HEK293 (cell line): ENCODE data around the gene BAD.

Experiments
- ATF2 ChIP-seq: fragments of 450-650 bp; formaldehyde crosslinking; IDR thresholded peaks from 2 replicates; pipeline ENCODE4 v1.5.1; 2016; ENCODE audit warnings: missing biosample characterization, missing genetic modification characterization, low read depth
- HOXA7 ChIP-seq: sonication (generic); formaldehyde crosslinking; IDR thresholded peaks from 2 replicates; pipeline ENCODE4 v1.8.1; 2022; ENCODE audit warnings: missing genetic modification reagents, borderline replicate concordance
- PATZ1 ChIP-seq: fragments of 450-650 bp; formaldehyde crosslinking; IDR thresholded peaks from 2 replicates; pipeline ENCODE4 v1.5.1; 2016; ENCODE audit warnings: missing biosample characterization, missing genetic modification characterization
- SCRT2 ChIP-seq: fragments of 450-650 bp; formaldehyde crosslinking; IDR thresholded peaks from 2 replicates; pipeline ENCODE4 v1.5.1; 2016; ENCODE audit warnings: missing biosample characterization, missing genetic modification characterization
- TCF7L2 ChIP-seq: IDR thresholded peaks from 2 replicates; pipeline ENCODE4 v1.6.1; 2011; ENCODE audit warnings: low read depth, mild to moderate bottlenecking, inconsistent platforms, low read length, moderate library complexity, borderline replicate concordance
- WT1 ChIP-seq: fragments of 450-650 bp; formaldehyde crosslinking; IDR thresholded peaks from 2 replicates; pipeline ENCODE4 v1.5.1; 2016; ENCODE audit warnings: missing biosample characterization, missing genetic modification characterization
- ZBTB17 ChIP-seq: fragments of 450-650 bp; formaldehyde crosslinking; IDR thresholded peaks from 2 replicates; pipeline ENCODE4 v1.5.1; 2016; ENCODE audit warnings: missing biosample characterization, missing genetic modification characterization
- ZBTB21 ChIP-seq: fragments of 450-650 bp; formaldehyde crosslinking; IDR thresholded peaks from 2 replicates; pipeline ENCODE4 v1.5.1; 2017; ENCODE audit warnings: missing biosample characterization, missing genetic modification characterization
- ZBTB48 ChIP-seq: fragments of 450-650 bp; formaldehyde crosslinking; IDR thresholded peaks from 2 replicates; pipeline ENCODE4 v1.5.1; 2016; ENCODE audit warnings: missing biosample characterization, missing genetic modification characterization
- ZNF114 ChIP-seq: fragments of 450-650 bp; formaldehyde crosslinking; IDR thresholded peaks from 2 replicates; pipeline ENCODE4 v1.5.0; 2017; ENCODE audit warnings: missing biosample characterization, missing genetic modification characterization
- ZNF121 ChIP-seq: fragments of 450-650 bp; formaldehyde crosslinking; IDR thresholded peaks from 2 replicates; pipeline ENCODE4 v1.5.1; 2016; ENCODE audit warnings: missing biosample characterization, missing genetic modification characterization
- ZNF133 ChIP-seq: fragments of 450-650 bp; formaldehyde crosslinking; IDR thresholded peaks from 2 replicates; pipeline ENCODE4 v1.5.1; 2016; ENCODE audit warnings: missing biosample characterization, missing genetic modification characterization
- ZNF214 ChIP-seq: fragments of 450-650 bp; formaldehyde crosslinking; IDR thresholded peaks from 2 replicates; pipeline ENCODE4 v1.5.1; 2017; ENCODE audit warnings: missing biosample characterization, mild to moderate bottlenecking, missing genetic modification characterization, borderline replicate concordance
- ZNF221 ChIP-seq: fragments of 450-650 bp; formaldehyde crosslinking; IDR thresholded peaks from 2 replicates; pipeline ENCODE4 v1.5.1; 2017; ENCODE audit warnings: missing biosample characterization, missing genetic modification characterization, borderline replicate concordance
- ZNF239 ChIP-seq: fragments of 450-650 bp; formaldehyde crosslinking; IDR thresholded peaks from 2 replicates; pipeline ENCODE4 v1.5.1; 2016; ENCODE audit warnings: missing biosample characterization, missing genetic modification characterization
- ZNF24 ChIP-seq: fragments of 450-650 bp; formaldehyde crosslinking; IDR thresholded peaks from 2 replicates; pipeline ENCODE4 v1.5.1; 2016; ENCODE audit warnings: missing biosample characterization, missing genetic modification characterization
- ZNF324 ChIP-seq: fragments of 450-650 bp; formaldehyde crosslinking; IDR thresholded peaks from 2 replicates; pipeline ENCODE4 v1.5.1; 2016; ENCODE audit warnings: missing biosample characterization, missing genetic modification characterization
- ZNF521 ChIP-seq: fragments of 450-650 bp; formaldehyde crosslinking; IDR thresholded peaks from 2 replicates; pipeline ENCODE4 v1.5.1; 2017; ENCODE audit warnings: missing biosample characterization, mild to moderate bottlenecking, missing genetic modification characterization
- ZNF544 ChIP-seq: fragments of 450-650 bp; formaldehyde crosslinking; IDR thresholded peaks from 2 replicates; pipeline ENCODE4 v1.5.0; 2017; ENCODE audit warnings: missing biosample characterization, missing genetic modification characterization
- ZNF629 ChIP-seq: fragments of 450-650 bp; formaldehyde crosslinking; IDR thresholded peaks from 2 replicates; pipeline ENCODE4 v1.5.1; 2017; ENCODE audit warnings: missing biosample characterization, missing genetic modification characterization
- ZNF660 ChIP-seq: fragments of 450-650 bp; IDR thresholded peaks from 2 replicates; pipeline ENCODE4 v1.5.1; 2018; ENCODE audit warnings: missing biosample characterization, mild to moderate bottlenecking, missing genetic modification characterization
- ZNF677 ChIP-seq: fragments of 450-650 bp; IDR thresholded peaks from 2 replicates; pipeline ENCODE4 v1.5.0; 2018; ENCODE audit warnings: missing biosample characterization, mild to moderate bottlenecking, missing genetic modification characterization, moderate library complexity
- ZNF704 ChIP-seq: fragments of 450-650 bp; formaldehyde crosslinking; IDR thresholded peaks from 2 replicates; pipeline ENCODE4 v1.5.1; 2016; ENCODE audit warnings: missing biosample characterization, missing genetic modification characterization
- ZNF76 ChIP-seq: fragments of 450-650 bp; formaldehyde crosslinking; IDR thresholded peaks from 2 replicates; pipeline ENCODE4; 2016; ENCODE audit warnings: low read depth, missing biosample characterization, missing genetic modification characterization, borderline replicate concordance
- ZNF785 ChIP-seq: fragments of 450-650 bp; formaldehyde crosslinking; IDR thresholded peaks from 2 replicates; pipeline ENCODE4 v1.5.1; 2016; ENCODE audit warnings: missing biosample characterization, missing genetic modification characterization
- TF ChIP-seq, protein P1 (sequence below): fragments of 450-650 bp; formaldehyde crosslinking; conservative IDR thresholded peaks from 2 replicates; pipeline ENCODE4 v1.5.1; 2016; ENCODE audit warnings: low read depth, missing biosample characterization, missing genetic modification characterization
- TF ChIP-seq, protein P2 (sequence below): fragments of 450-650 bp; formaldehyde crosslinking; IDR thresholded peaks from 2 replicates; pipeline ENCODE4 v1.5.1; 2016; ENCODE audit warnings: missing biosample characterization, missing genetic modification characterization
- TF ChIP-seq, protein P3 (sequence below): fragments of 450-650 bp; formaldehyde crosslinking; IDR thresholded peaks from 2 replicates; pipeline ENCODE4 v1.5.1; 2016; ENCODE audit warnings: missing biosample characterization, missing genetic modification characterization

Gene BAD

DNA sequence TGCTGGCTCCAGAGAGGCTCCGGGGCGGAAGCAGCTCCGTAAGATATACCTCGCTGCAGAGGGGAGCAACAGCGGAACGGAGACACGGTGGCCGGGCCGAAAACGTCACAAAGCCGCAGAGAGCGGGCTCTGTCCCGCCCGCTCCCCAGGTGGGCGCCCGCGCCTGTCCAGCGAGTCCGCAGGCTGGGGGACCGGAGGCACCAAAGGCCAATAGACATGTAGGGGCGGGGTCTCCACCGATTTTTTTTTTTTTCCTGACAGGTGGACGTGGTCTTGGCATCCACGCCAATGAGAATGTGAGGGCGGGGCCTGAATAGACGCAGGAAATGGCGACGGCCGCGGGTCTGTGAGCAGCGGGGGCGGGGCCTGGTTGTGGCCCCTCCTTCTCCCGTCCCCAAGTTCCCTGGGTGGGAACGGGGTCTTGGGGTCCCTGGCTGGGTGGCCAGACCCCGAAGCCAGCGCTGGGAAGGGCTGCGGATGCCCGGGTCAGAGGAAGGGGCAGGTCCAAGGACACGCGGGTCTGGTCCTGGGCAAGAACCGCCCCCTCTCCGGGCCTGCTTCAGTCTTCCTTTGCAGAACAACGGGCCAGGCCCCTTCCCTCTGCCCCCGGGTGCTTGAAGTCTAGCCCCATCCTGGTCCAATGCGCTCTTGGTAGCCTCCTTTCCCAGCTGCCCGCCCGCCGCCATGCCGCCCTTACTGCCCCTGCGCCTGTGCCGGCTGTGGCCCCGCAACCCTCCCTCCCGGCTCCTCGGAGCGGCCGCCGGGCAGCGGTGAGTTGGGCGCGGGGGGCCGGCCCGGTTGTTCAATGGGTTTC is 54.1 kb downstream of the BAD start, which contains the start of gene DNAJC4 (continued):
- TF ChIP-seq ZNF76 (tag by site-specific recombination): peak; percentile 33; the same call in 1 of the 2 replicates
- no peak for TF ChIP-seq ZNF677 (tag by site-specific recombination)
- TF ChIP-seq ZNF114: no peak
- no peak for TF ChIP-seq TCF7L2
- TF ChIP-seq ZNF133: no peak
- no peak for TF ChIP-seq WT1
- TF ChIP-seq ZNF214 (tag by site-specific recombination): no peak
- no peak for TF ChIP-seq ZBTB21
- peak; percentile 67 for TF ChIP-seq ZNF629 (tag by site-specific recombination)
- no peak for TF ChIP-seq ZNF521 (tag by site-specific recombination)
- TF ChIP-seq ZNF239 (tag by site-specific recombination): no peak
- TF ChIP-seq, protein P1, sequence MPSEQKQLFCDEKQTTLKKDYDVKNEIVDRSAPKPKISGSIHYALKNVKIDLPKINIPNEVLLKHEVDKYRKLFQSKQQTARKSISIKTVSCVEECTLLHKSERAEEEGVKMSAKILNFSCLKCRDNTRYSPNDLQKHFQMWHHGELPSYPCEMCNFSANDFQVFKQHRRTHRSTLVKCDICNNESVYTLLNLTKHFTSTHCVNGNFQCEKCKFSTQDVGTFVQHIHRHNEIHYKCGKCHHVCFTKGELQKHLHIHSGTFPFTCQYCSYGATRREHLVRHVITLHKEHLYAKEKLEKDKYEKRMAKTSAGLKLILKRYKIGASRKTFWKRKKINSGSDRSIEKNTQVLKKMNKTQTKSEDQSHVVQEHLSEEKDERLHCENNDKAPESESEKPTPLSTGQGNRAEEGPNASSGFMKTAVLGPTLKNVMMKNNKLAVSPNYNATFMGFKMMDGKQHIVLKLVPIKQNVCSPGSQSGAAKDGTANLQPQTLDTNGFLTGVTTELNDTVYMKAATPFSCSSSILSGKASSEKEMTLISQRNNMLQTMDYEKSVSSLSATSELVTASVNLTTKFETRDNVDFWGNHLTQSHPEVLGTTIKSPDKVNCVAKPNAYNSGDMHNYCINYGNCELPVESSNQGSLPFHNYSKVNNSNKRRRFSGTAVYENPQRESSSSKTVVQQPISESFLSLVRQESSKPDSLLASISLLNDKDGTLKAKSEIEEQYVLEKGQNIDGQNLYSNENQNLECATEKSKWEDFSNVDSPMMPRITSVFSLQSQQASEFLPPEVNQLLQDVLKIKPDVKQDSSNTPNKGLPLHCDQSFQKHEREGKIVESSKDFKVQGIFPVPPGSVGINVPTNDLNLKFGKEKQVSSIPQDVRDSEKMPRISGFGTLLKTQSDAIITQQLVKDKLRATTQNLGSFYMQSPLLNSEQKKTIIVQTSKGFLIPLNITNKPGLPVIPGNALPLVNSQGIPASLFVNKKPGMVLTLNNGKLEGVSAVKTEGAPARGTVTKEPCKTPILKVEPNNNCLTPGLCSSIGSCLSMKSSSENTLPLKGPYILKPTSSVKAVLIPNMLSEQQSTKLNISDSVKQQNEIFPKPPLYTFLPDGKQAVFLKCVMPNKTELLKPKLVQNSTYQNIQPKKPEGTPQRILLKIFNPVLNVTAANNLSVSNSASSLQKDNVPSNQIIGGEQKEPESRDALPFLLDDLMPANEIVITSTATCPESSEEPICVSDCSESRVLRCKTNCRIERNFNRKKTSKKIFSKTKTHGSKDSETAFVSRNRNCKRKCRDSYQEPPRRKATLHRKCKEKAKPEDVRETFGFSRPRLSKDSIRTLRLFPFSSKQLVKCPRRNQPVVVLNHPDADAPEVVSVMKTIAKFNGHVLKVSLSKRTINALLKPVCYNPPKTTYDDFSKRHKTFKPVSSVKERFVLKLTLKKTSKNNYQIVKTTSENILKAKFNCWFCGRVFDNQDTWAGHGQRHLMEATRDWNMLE: no peak
- TF ChIP-seq ZNF221 (tag by site-specific recombination): no peak
- TF ChIP-seq PATZ1: peak; percentile 74
- TF ChIP-seq ZNF785 (tag by site-specific recombination): 0 out of 2 replicates have a peak, but pooled peaks have one; percentile 22
- TF ChIP-seq ZBTB17 (tag by site-specific recombination): no peak
- TF ChIP-seq, protein P2, sequence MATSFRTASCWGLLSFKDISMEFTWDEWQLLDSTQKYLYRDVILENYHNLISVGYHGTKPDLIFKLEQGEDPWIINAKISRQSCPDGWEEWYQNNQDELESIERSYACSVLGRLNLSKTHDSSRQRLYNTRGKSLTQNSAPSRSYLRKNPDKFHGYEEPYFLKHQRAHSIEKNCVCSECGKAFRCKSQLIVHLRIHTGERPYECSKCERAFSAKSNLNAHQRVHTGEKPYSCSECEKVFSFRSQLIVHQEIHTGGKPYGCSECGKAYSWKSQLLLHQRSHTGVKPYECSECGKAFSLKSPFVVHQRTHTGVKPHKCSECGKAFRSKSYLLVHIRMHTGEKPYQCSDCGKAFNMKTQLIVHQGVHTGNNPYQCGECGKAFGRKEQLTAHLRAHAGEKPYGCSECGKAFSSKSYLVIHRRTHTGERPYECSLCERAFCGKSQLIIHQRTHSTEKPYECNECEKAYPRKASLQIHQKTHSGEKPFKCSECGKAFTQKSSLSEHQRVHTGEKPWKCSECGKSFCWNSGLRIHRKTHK (tag by site-specific recombination): no peak
- TF ChIP-seq ZBTB48: peak; percentile 62; the same call in 1 of the 2 replicates
- TF ChIP-seq HOXA7 (CRISPR knock-in tag): no peak
- TF ChIP-seq, protein P3, sequence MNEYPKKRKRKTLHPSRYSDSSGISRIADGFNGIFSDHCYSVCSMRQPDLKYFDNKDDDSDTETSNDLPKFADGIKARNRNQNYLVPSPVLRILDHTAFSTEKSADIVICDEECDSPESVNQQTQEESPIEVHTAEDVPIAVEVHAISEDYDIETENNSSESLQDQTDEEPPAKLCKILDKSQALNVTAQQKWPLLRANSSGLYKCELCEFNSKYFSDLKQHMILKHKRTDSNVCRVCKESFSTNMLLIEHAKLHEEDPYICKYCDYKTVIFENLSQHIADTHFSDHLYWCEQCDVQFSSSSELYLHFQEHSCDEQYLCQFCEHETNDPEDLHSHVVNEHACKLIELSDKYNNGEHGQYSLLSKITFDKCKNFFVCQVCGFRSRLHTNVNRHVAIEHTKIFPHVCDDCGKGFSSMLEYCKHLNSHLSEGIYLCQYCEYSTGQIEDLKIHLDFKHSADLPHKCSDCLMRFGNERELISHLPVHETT (tag by site-specific recombination): no peak; the same call in 1 of the 2 replicates
- TF ChIP-seq ZNF544 (tag by site-specific recombination): no peak
- no peak for TF ChIP-seq ZNF660 (tag by site-specific recombination)
- TF ChIP-seq ZNF121 (tag by site-specific recombination): no peak
- TF ChIP-seq ZNF24 (tag by site-specific recombination): no peak
- no peak; the same call in 1 of the 2 replicates for TF ChIP-seq ZNF324 (tag by site-specific recombination)
- TF ChIP-seq ZNF704: no peak
- no peak for TF ChIP-seq SCRT2 (tag by site-specific recombination)
- TF ChIP-seq ATF2 (tag by site-specific recombination): no peak
